Liver (tissue), 3 donors: ENCODE data around the gene PDE3A.

Experiments
- RAD21 ChIP-seq, 2 donors: IDR thresholded peaks; 2 replicates each; pipeline ENCODE4 v1.6.1; 2016; ENCODE audit warnings: antibody characterized with exemption in 2 of 2, mild to moderate bottlenecking in 2 of 2
- TAF1 ChIP-seq: conservative IDR thresholded peaks from 2 replicates; pipeline ENCODE4 v1.6.1; 2016; ENCODE audit warnings: antibody characterized with exemption, mild to moderate bottlenecking
- TF ChIP-seq, protein P1 (sequence below): fragments of 150-350 bp; IDR thresholded peaks from 2 replicates; pipeline ENCODE4 v1.5.1; 2017; ENCODE audit warnings: improper control_type of control experiment, low read depth, low read length; ENCODE audit not compliant: missing input control
- TF ChIP-seq, protein P2 (sequence below): IDR thresholded peaks from 2 replicates; pipeline ENCODE4 v1.6.1; 2016; ENCODE audit warnings: antibody characterized with exemption
- TF ChIP-seq, protein P3 (sequence below): IDR thresholded peaks from 2 replicates; pipeline ENCODE4 v1.6.1; 2016; ENCODE audit warnings: antibody characterized with exemption
- donor health status: healthy.
- donor health status: healthy.

DNA sequence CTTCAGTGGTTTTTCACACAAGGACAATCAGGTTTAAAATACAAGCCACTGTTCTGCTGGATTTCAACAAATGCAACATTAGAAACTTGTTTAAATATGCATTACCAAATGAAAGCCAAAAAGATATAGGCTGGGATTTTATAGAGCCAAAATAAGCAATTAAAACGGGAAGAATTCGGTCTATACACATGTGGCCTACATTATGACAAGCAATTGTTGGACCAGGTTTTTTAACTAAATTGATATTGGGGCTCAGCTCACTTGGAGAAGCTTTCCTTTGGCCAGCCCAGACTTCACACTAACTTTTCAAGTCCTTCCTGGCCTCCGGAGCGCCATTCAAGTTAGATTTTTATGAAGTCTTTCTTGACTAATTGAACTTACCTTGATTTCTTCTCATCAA lies 16.9 kb upstream of the PDE3A start:
- TF ChIP-seq, protein P1, sequence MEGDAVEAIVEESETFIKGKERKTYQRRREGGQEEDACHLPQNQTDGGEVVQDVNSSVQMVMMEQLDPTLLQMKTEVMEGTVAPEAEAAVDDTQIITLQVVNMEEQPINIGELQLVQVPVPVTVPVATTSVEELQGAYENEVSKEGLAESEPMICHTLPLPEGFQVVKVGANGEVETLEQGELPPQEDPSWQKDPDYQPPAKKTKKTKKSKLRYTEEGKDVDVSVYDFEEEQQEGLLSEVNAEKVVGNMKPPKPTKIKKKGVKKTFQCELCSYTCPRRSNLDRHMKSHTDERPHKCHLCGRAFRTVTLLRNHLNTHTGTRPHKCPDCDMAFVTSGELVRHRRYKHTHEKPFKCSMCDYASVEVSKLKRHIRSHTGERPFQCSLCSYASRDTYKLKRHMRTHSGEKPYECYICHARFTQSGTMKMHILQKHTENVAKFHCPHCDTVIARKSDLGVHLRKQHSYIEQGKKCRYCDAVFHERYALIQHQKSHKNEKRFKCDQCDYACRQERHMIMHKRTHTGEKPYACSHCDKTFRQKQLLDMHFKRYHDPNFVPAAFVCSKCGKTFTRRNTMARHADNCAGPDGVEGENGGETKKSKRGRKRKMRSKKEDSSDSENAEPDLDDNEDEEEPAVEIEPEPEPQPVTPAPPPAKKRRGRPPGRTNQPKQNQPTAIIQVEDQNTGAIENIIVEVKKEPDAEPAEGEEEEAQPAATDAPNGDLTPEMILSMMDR = no peak
- TF ChIP-seq, protein P2, sequence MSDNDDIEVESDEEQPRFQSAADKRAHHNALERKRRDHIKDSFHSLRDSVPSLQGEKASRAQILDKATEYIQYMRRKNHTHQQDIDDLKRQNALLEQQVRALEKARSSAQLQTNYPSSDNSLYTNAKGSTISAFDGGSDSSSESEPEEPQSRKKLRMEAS = no peak
- no peak for TF ChIP-seq TAF1
- TF ChIP-seq, protein P3, sequence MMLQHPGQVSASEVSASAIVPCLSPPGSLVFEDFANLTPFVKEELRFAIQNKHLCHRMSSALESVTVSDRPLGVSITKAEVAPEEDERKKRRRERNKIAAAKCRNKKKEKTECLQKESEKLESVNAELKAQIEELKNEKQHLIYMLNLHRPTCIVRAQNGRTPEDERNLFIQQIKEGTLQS = no peak
- no peak for TF ChIP-seq RAD21 (IDR thresholded peaks at IDR 0.05)
